Smooth muscle cell (in vitro differentiated cells): ENCODE data around the gene CHST7. TPM values are rescaled to one million over a fixed set of nuclear protein-coding genes. Genes with fewer than 3 reads are reported as not detected.

Experiments used
- DNase-seq: peaks from one replicate; lab custom pipeline; 2025; ENCODE audit not compliant: unreplicated experiment; lab: John Stamatoyannopoulos, UW
- H2AFZ ChIP-seq: fragments of 200-600 bp; sonication (generic); 2 replicates; pipeline ENCODE4 v1.6.0; 2016; ENCODE audit warnings: antibody characterized with exemption, low read depth, mild to moderate bottlenecking
- H3F3A ChIP-seq: fragments of 200-600 bp; sonication (generic); 2 replicates; pipeline ENCODE4 v1.6.0; 2017; ENCODE audit warnings: antibody characterized with exemption, low read depth
- H3K27ac ChIP-seq: fragments of 200-600 bp; sonication (generic); 2 replicates; pipeline ENCODE4 v1.5.1; 2016; ENCODE audit warnings: low read depth, mild to moderate bottlenecking
- H3K27me3 ChIP-seq: fragments of 200-600 bp; sonication (generic); 2 replicates; pipeline ENCODE4 v1.6.1; 2016; ENCODE audit warnings: low read depth, mild to moderate bottlenecking
- H3K36me3 ChIP-seq: fragments of 200-600 bp; sonication (generic); 2 replicates; pipeline ENCODE4 v1.5.1; 2016; ENCODE audit warnings: low read depth
- H3K4me1 ChIP-seq: fragments of 200-600 bp; sonication (generic); 2 replicates; pipeline ENCODE4 v1.5.1; 2016; ENCODE audit warnings: low read depth
- H3K4me2 ChIP-seq: fragments of 200-600 bp; sonication (generic); 2 replicates; pipeline ENCODE4 v1.6.0; 2016; ENCODE audit warnings: mild to moderate bottlenecking
- H3K4me3 ChIP-seq: fragments of 200-600 bp; sonication (generic); 2 replicates; pipeline ENCODE4 v1.5.1; 2016; ENCODE audit warnings: mild to moderate bottlenecking
- H3K79me2 ChIP-seq: fragments of 200-600 bp; sonication (generic); 2 replicates; pipeline ENCODE4 v1.6.0; 2016; ENCODE audit warnings: low read depth, mild to moderate bottlenecking
- H3K9ac ChIP-seq: fragments of 200-600 bp; sonication (generic); 2 replicates; pipeline ENCODE4 v1.6.0; 2016; ENCODE audit warnings: low read depth
- H3K9me3 ChIP-seq: fragments of 200-600 bp; sonication (generic); replicated peaks from 2 replicates; pipeline ENCODE4 v1.5.1; 2016; ENCODE audit warnings: low read depth
- H4K20me1 ChIP-seq: fragments of 200-600 bp; sonication (generic); 2 replicates; pipeline ENCODE4 v1.6.0; 2016; ENCODE audit warnings: low read depth
- WGBS: methylation state at CpG from one replicate; pipeline ENCODE4 v1.1.7; 2016; ENCODE audit warnings: low lambda C conversion rate; 5-methylcytosine and 5-hydroxymethylcytosine counted together
- polyA plus RNA-seq: library from polyadenylated mRNA; unstranded; fragments of >200 nt; fragmentation: Nextera tagmentation; extraction: Ambion mirVana; gene quantifications from 2 replicates; pipeline ENCODE4 v1.2.1, GENCODE V29; 2016
- total RNA-seq: library from RNA; depleted of rRNA; stranded (reverse); fragments of >200 nt; gene quantifications from 2 replicates; pipeline ENCODE4 v1.2.3, GENCODE V29; 2014
- TF ChIP-seq, protein P1 (sequence below): fragments of 200-600 bp; sonication (generic); IDR thresholded peaks from 2 replicates; pipeline ENCODE4 v1.5.1; 2017; ENCODE audit warnings: borderline replicate concordance, mild to moderate bottlenecking, antibody characterized with exemption; ENCODE audit not compliant: insufficient read depth, poor library complexity, severe bottlenecking

CHST7 gene
- total and polyA plus RNA-seq, 2 experiments from 2014 or later: 7.0 to 9.3 TPM

GRCh38 chrX:46620505-46620904 is 46.9 kb downstream of the CHST7 start:
- no peak overlapping the region for H3K27ac ChIP-seq
- no peaks in the 10 kb centered on the region for H3K79me2 ChIP-seq
- no peak overlapping the region for H3K9ac ChIP-seq
- no peaks in the 10 kb centered on the region for H3K27me3 ChIP-seq
- no peaks in the 10 kb centered on the region for H4K20me1 ChIP-seq
- no peak for DNase-seq
- H3K9me3 ChIP-seq: no peaks in the 10 kb centered on the region
- H3K4me2 ChIP-seq: no peak overlapping the region
- no peaks in the 10 kb centered on the region for H3K36me3 ChIP-seq
- H3F3A ChIP-seq: no peaks in the 10 kb centered on the region
- H3K4me1 ChIP-seq: no peaks in the 10 kb centered on the region
- no peak overlapping the region for H2AFZ ChIP-seq
- 56% methylated on average over 4 of the region's 4 CpGs for WGBS
- TF ChIP-seq, protein P1, sequence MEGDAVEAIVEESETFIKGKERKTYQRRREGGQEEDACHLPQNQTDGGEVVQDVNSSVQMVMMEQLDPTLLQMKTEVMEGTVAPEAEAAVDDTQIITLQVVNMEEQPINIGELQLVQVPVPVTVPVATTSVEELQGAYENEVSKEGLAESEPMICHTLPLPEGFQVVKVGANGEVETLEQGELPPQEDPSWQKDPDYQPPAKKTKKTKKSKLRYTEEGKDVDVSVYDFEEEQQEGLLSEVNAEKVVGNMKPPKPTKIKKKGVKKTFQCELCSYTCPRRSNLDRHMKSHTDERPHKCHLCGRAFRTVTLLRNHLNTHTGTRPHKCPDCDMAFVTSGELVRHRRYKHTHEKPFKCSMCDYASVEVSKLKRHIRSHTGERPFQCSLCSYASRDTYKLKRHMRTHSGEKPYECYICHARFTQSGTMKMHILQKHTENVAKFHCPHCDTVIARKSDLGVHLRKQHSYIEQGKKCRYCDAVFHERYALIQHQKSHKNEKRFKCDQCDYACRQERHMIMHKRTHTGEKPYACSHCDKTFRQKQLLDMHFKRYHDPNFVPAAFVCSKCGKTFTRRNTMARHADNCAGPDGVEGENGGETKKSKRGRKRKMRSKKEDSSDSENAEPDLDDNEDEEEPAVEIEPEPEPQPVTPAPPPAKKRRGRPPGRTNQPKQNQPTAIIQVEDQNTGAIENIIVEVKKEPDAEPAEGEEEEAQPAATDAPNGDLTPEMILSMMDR: no peak
- no peak overlapping the region for H3K4me3 ChIP-seq

- WGBS: 64% methylated on average over 3 of the region's 3 CpGs
- no peaks in the 10 kb centered on the region for H3F3A ChIP-seq
- no peak overlapping the region for H3K4me2 ChIP-seq
- H3K4me3 ChIP-seq: no peak overlapping the region
- no peak overlapping the region for H2AFZ ChIP-seq
- no peak for DNase-seq
- no peaks in the 10 kb centered on the region for H3K27me3 ChIP-seq
- H3K36me3 ChIP-seq: no peaks in the 10 kb centered on the region
- H3K9me3 ChIP-seq: no peaks in the 10 kb centered on the region
- TF ChIP-seq, protein P1: no peak
- no peak overlapping the region for H3K9ac ChIP-seq
- no peaks in the 10 kb centered on the region for H4K20me1 ChIP-seq
- H3K27ac ChIP-seq: no peak overlapping the region
- H3K79me2 ChIP-seq: no peaks in the 10 kb centered on the region
- no peaks in the 10 kb centered on the region for H3K4me1 ChIP-seq
Observed at GRCh38 chrX:46621572-46621971, 48.0 kb downstream of the CHST7 start.

- no peak overlapping the region for H3K4me2 ChIP-seq
- no peaks in the 10 kb centered on the region for H3K79me2 ChIP-seq
- H3K9ac ChIP-seq: no peak overlapping the region
- no peak overlapping the region for H2AFZ ChIP-seq
- TF ChIP-seq, protein P1: no peak
- no peaks in the 10 kb centered on the region for H4K20me1 ChIP-seq
- no peak overlapping the region for H3K27ac ChIP-seq
- no peak for DNase-seq
- H3K9me3 ChIP-seq: no peaks in the 10 kb centered on the region
- H3K36me3 ChIP-seq: no peaks in the 10 kb centered on the region
- no peak overlapping the region for H3K4me3 ChIP-seq
- no peaks in the 10 kb centered on the region for H3F3A ChIP-seq
- H3K27me3 ChIP-seq: no peaks in the 10 kb centered on the region
- WGBS: 76% methylated on average over 6 of the region's 6 CpGs
- H3K4me1 ChIP-seq: no peaks in the 10 kb centered on the region
Observed at GRCh38 chrX:46624090-46624786, 50.7 kb downstream of the CHST7 start.

- H3K27ac ChIP-seq: no peak overlapping the region
- H3F3A ChIP-seq: no peaks in the 10 kb centered on the region
- 91% methylated on average over 7 of the region's 7 CpGs for WGBS
Observed at GRCh38 chrX:46626566-46626965, 53.0 kb downstream of the CHST7 start.

More at GRCh38 chrX:46626566-46626965, 53.0 kb downstream of the CHST7 start:
- Histone ChIP-seq H3K4me1 (no peaks in the 10 kb centered on the region), H3K9ac (no peak overlapping the region), H3K4me3 (no peak overlapping the region), H3K79me2 (no peaks in the 10 kb centered on the region), H2AFZ (no peak overlapping the region), H3K27me3 (no peaks in the 10 kb centered on the region), H3K36me3 (no peaks in the 10 kb centered on the region), H4K20me1 (no peaks in the 10 kb centered on the region), H3K4me2 (no peak overlapping the region), H3K9me3 (no peaks in the 10 kb centered on the region)
- TF ChIP-seq, protein P1: no peak
- DNase-seq: no peak
